ENCODE measurements around the gene MAP2.
"Not testable (repeated sequence)": the region's sequence is repeated elsewhere in the genome, so short reads cannot be mapped to it uniquely, and the experiment has no call there.

Gene MAP2

GRCh38 chr2:209474960-209475359 is 51.1 kb downstream of the MAP2 start:
- H3K36me3 ChIP-seq: no peaks in the 10 kb centered on the region
- no peak for TF ChIP-seq CTCF (IDR thresholded peaks at IDR 0.05)
- no peaks in the 10 kb centered on the region for H3K9me3 ChIP-seq
- H3K27me3 ChIP-seq: no peaks in the 10 kb centered on the region
- H3K4me1 ChIP-seq: peaks cover 0 to 49% (median 24%) of the 10 kb centered on the region in 4 donors
- no peak overlapping the region for H3K27ac ChIP-seq
- no peak for DNase-seq
- intact Hi-C loops (cut with DNase I; ENCODE audit: low total_unique reads): no loop called here
- H3K4me3 ChIP-seq: no peak overlapping the region

GRCh38 chr2:209476367-209477208 is 52.7 kb downstream of the MAP2 start:
- Histone ChIP-seq H3K4me3 (no peak overlapping the region), H3K27me3 (no peaks in the 10 kb centered on the region), H3K36me3 (no peaks in the 10 kb centered on the region), H3K27ac (no peak overlapping the region), H3K9me3 (no peaks in the 10 kb centered on the region), H3K4me1 (peaks cover 0 to 49% (median 24%) of the 10 kb centered on the region in 4 donors)
- DNase-seq: no peak
- TF ChIP-seq CTCF (IDR thresholded peaks at IDR 0.05): no peak
- intact Hi-C loops (cut with DNase I; ENCODE audit: low total_unique reads): no loop called here

- not testable (repeated sequence) for DNase-seq, H3K27me3 ChIP-seq, H3K36me3 ChIP-seq, H3K4me3 ChIP-seq, H3K9me3 ChIP-seq, H3K27ac ChIP-seq
- intact Hi-C loops (cut with DNase I; ENCODE audit: low total_unique reads): loop anchor here (10.0 kb wide), 1 partner anchor 53 kb away; no protein-coding TSS in a partner anchor
- peaks cover 0 to 23% (median 10%) of the 10 kb centered on the region in 4 donors for H3K4me1 ChIP-seq
Measured at GRCh38 chr2:209492296-209492695, 68.4 kb downstream of the MAP2 start.

- intact Hi-C loops (cut with DNase I; ENCODE audit: low total_unique reads): loop anchor here (10.0 kb wide), 1 partner anchor 50 kb away; no protein-coding TSS in a partner anchor
- H3K9me3 ChIP-seq: peaks cover 0 to 18% (median 3%) of the 10 kb centered on the region in 3 donors
Measured at GRCh38 chr2:209495068-209495620, 71.3 kb downstream of the MAP2 start.

GRCh38 chr2:209495855-209496585 is 72.2 kb downstream of the MAP2 start:
- Histone ChIP-seq H3K27ac (peak overlapping the region; percentile 70 to 77), H3K36me3 (peaks cover 0 to 9% (median 0%) of the 10 kb centered on the region in 3 donors), H3K27me3 (no peaks in the 10 kb centered on the region), H3K4me3 (peak overlapping the region; percentile 1 to 5), H3K4me1 (peaks cover 0 to 25% (median 10%) of the 10 kb centered on the region in 4 donors), H3K9me3 (peaks cover 0 to 18% (median 3%) of the 10 kb centered on the region in 3 donors)
- no peak for TF ChIP-seq CTCF (IDR thresholded peaks at IDR 0.05)
- intact Hi-C loops (cut with DNase I; ENCODE audit: low total_unique reads): loop anchor here (10.0 kb wide), 1 partner anchor 49 kb away; no protein-coding TSS in a partner anchor
- no peak for DNase-seq

More at GRCh38 chr2:209495068-209495620, 71.3 kb downstream of the MAP2 start:
- not testable (repeated sequence) for H3K27me3 ChIP-seq, DNase-seq, H3K4me3 ChIP-seq, H3K36me3 ChIP-seq
- Histone ChIP-seq H3K27ac (peak overlapping the region; percentile 70 to 77), H3K4me1 (peaks cover 0 to 25% (median 10%) of the 10 kb centered on the region in 4 donors)

- Histone ChIP-seq H3K9me3 (peaks cover 0 to 18% (median 3%) of the 10 kb centered on the region in 3 donors), H3K4me1 (peaks cover 0 to 25% (median 10%) of the 10 kb centered on the region in 4 donors), H3K27me3 (no peaks in the 10 kb centered on the region), H3K4me3 (peak overlapping the region in 1 of 2 donors; percentile 5), H3K36me3 (peaks cover 0 to 9% (median 0%) of the 10 kb centered on the region in 3 donors), H3K27ac (peak overlapping the region; percentile 70 to 77)
- TF ChIP-seq CTCF (IDR thresholded peaks at IDR 0.05): no peak
- intact Hi-C loops (cut with DNase I; ENCODE audit: low total_unique reads): loop anchor here (10.0 kb wide), 1 partner anchor 48 kb away; no protein-coding TSS in a partner anchor
- peak in 1 of 2 donors; percentile 27 for DNase-seq
Measured at GRCh38 chr2:209496586-209496982, 72.7 kb downstream of the MAP2 start.
